GM21786 (cell line): ENCODE data around the gene IFT27.
"Not testable (repeated sequence)": the region's sequence is repeated elsewhere in the genome, so short reads cannot be mapped to it uniquely, and the experiment has no call there.

Experiments used
- ATAC-seq: cut with Tn5 transposase; IDR thresholded peaks from one replicate; pipeline ENCODE4 v1.9.1; 2021; ENCODE audit not compliant: unreplicated experiment

IFT27 gene

DNA sequence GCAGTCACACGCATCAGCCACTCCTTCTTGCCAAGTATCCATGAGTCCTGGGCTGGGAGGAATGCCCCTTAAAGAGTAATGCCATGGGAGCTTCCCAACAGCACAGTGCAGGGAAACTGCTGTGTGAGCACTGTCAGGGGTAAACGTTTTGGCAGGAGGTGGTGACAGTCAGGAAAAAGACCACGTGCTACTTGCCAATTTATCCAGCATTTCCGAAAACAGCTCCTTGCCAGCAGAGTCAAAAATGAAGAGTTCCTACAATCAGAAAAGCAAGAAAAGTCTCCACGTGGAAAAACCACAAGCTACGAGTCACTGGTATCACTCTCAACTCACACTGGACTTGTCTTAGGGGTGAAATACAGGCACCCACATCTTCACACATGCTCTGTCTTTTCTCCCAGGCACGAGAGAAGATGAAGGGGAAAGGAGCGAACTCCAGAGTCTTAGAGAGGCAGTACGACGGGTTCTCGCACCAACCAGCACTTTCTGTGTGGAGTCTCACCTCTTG, 9.9 kb downstream of the IFT27 start:
- no peak for ATAC-seq

DNA sequence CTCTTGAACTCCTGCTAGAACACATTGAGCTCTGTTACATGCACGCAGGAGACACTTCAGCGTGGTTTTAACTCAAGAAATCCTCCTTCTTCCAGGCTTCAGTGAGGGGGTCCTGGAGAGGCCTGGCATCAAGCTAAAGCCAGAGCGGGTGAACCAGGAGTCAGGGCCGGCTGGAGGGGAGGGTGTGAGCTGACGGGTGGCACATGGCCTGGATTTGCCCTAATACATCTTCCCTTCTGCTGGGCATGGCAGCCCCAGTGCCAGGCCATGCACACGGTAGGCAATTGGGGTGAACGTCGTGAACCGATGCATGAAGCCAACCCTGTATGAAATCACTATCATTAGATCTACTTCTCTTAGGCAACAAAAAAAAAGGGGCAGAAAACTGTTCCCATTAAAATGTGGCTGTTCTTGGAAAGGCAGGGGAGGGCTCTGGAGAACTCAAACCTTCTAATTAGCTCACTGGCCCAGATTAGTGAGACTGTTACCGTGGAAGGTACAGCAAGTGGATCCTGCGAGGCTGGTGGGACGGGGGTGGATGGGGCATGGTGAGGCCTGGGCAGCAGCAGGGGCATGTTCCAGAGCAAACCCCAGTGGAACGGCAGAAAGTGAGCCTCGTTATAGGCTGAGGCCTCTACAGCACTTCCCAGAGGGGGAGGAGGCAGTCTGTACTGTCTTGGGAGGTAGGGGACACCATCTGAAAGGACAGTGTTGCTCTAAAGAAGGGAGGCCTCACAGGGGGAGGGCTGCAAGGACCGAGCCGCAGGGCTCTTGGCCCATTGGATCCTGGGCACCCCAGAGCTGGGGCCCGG, 10.6 kb downstream of the IFT27 start:
- ATAC-seq, result no peak

DNA sequence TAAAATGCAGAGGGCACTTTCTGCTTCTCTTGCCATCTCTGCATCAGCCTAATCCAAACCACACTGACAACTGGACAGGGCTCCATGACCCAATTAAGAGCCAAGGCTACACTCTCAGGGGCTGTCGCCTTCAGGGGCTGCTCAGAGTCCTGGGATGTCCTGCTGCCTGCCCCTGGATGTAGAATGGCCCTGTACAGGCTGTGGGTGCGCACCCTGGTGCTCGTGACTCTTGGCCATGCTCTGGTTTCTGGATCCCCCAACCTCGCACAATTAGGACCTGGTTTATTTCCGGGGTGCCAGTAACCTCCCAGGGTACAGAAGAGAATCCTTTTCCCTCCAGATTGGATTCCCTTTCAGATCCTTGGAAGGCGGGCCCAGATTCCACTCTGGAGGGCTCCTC, 11.3 kb downstream of the IFT27 start:
- no peak for ATAC-seq

DNA sequence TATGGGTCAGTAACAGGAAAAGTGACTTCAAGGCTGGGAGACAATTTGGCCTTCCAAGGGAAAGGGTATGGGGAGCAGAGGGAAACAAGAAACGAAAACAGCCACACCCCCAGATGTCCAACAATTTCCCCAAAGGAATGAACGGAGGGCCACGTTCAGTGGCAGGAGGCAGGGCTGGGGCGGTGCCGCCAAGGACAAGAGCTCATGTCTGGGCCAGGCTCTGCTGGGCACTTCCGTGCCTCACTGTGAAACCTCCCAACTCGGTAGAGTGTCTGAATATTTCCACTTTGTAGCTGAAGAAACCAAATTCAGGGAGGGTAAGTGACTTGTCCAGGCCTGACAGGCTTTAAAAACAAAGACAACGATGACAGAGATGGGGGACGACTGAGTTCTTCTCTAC, 11.9 kb downstream of the IFT27 start:
- no peak for ATAC-seq

DNA sequence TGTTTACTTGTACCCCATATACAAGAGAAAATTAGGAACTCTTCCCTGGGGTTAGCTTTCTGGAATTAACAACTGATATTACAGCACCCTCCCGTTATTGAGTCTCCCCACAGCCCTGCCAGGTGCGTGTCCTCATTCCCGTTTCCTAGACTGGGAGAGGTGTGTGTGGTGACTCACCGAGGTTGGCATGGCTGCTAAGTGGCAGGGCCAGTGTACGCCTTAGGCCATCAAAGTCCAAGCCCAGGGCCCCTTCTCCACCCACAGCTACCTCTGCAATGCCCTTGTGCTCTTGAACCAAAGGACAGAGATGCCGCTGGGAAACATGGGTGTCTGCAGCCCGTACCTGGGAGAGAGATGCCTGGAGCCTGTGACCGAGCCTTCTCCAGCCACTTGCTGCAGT, 12.3 kb downstream of the IFT27 start:
- no peak for ATAC-seq

DNA sequence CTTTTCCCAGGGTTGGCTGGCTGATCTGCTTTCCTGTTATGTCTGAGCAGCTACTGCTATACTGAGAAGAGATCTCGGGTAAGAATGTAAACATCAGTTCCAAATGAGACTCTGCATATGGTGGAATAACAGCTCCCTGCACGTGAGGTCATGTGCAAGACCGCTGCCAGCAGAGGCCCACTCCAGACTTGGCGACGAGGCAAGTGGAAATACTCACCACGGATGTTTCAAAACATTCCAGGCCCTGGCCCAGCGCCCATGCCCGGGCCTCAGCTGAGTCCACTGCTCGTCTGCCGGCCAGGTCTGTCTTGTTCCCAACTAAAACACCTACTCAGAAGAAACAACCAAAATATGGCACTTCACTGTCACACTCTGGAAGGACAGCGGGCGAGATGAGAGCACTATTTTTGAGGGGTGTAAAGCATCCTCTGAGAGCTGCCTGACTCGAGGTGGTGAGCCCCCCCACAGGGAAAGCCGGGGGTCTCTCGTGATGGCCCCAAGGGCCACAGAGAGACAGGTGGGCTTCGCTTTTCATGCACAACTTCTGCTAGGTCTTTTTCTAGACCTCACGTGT, 13.1 kb downstream of the IFT27 start:
- no peak for ATAC-seq

DNA sequence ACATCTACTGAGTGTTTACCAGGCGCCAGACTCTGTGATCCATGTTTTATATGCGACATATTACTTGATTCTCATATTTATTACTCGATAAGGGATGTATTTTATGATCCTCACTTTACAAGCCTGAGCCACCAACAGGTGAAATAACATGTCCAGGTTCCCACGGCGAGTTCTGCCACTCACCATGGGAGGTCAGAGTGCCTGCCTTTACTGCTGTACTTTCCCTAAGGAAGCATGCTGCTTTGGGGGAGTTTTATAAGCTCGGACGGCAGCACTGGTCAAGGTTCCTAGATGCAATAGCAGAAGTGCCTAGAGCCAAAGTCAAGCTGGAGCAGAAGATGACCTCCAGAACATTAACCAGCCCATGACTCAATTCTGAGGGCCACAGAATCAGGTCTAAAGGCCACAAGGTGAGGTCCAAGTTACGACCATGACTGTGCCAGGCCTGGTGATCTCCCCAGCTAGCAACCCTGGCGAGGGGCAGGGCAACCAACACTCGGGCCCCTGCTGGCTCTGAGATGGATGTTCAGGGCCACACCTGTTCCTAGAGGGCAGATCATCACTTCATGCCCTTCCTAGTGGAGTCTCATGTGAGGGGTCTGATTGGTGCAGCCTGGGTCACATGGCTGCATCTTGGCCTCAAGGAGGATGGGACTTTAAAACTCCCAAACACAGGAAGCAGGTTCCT, 14.2 kb downstream of the IFT27 start:
- no peak for ATAC-seq

DNA sequence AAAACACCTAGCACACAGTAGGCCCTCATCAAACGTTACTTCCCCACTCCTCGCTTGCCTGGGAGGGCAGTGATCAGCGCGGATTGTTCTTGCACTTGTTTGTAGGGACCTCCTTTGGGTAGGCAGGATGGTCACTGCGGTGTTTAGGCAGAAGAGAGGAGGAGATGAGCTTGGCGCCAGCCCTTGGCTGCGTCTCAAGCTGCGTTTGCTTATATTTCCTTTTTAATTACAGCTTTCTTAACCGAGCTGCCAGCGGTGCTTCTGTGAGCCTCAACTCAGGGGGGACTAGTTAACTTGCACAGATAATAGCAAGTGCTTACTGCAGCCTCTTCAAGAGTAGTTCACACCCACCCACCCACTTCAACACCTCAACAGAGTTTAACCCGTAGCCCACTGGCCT, 15.1 kb downstream of the IFT27 start:
- no peak for ATAC-seq

DNA sequence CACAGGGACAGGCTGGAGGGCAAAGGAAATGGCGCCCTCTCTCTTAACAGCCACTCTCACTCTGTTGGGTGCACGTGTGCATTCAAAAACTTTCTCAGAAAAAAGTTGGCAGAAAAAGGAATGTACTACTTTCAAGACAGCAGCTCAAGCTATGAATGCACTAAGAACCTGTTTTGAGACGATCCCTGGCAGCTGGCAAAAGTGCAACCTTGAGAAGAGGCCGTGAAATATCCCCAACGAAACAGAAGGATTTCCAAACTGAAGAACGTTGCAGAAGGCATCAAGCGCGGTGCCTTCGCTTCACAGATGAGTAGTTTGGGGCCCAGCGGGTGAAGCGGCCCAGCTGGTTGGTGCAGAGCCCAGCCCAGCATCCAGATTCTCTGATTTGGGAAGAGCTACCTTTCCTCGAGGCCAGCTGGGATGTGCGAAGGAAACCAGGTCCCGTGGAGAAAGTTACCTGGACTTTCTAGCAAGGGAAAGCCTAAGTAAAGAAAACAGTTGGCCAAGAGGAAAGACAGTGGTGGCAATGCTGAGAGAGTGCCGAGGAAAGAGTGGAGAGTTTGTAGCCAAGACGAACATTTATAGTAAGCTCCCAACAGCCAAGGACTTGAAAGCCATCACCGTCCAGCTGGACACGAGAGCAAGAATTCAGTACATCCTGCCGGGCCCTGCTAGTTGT, 16.3 kb downstream of the IFT27 start:
- no peak for ATAC-seq

DNA sequence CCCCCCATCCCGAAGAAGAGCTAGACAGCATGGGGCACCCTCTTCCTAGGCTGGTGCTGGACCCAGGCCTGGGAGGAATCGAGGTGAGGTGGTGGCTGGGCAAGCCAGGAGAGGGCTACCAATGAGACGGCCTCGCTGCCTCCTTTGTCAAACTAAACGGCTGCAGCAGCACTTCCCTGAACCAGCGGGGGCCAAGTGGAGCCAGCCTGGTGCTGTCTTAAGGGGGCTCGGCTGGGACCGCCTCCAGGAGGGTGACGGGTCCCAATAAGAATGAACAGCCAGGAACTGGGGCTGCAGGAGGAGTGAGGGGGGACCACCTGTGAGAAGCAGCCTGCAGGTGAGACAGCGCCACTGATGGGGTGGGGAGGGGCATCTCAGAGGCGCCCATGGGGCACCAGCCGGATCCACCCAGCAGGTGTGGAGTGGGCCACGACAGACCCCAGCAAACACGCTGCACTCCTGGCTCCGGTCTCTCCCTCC, 17.1 kb downstream of the IFT27 start:
- ATAC-seq, result no peak

DNA sequence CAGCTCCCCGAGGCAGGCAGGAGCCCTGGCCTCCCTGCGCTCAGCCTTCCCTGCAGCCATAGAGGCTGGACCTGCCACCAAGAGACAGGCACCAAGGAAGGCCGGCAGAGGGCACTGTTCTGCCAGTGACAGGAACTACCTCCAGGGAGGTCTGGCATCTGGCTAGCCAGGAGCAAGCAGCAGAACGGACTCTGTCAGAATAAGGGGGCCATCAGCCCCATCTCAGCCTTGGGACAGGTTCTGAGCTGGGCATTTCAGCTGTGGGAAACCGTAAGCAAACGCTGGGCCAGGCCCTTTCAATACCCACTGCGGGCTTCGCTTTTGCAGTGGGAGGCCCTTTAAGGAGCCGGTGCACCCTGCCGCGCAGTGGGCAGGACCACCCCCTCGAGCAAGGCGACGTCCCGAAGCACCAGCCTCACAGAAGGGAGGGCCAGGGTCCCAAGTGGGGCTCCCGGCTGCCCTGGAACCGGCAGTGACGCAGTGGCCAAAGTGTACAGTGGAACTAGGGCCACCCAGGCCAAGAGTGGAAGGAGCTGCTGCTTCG, 18.2 kb downstream of the IFT27 start:
- ATAC-seq, result no peak

DNA sequence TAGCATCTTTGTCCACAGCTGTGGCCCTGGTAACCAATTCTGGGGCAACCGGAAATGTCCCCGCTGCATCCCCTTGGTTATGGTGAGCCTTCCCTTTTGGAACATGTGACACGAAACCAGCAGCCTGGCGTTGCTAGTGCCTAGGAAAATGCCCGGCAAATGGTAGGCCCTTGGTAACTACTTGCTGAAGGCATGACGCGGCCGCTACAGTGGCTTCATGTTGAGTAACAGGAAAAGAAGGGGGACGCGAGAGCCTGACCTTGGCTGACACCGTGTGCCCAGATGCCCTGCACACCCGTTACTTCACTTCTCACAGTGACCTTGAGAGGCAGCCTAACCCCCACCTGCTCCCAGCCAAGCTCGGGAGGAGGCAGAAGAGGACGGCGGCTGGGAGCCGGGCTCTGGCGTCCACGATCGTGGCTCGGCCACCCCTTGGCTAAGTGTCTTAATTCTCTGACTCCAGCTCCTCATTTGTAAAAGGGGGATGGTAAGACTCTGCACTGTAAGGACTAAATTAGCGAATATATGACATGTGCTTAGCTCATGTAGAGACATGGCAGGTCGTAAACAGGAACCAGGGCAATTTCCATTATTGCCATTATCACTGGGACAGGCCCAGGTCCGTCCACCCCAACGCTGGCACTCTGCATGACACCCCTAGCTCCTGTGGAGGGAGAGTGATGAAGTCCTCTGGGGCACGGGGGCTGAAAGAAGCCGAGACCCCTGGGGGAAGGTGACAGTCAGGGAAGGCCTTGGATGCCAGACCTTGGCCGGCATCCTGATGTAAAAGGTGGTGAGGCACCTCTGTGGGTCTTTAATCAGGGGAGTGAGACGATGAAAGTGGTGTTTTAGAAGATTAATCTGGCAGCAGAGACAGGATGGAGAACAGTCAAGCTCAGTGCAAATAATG, 18.9 kb downstream of the IFT27 start:
- ATAC-seq, result no peak

DNA sequence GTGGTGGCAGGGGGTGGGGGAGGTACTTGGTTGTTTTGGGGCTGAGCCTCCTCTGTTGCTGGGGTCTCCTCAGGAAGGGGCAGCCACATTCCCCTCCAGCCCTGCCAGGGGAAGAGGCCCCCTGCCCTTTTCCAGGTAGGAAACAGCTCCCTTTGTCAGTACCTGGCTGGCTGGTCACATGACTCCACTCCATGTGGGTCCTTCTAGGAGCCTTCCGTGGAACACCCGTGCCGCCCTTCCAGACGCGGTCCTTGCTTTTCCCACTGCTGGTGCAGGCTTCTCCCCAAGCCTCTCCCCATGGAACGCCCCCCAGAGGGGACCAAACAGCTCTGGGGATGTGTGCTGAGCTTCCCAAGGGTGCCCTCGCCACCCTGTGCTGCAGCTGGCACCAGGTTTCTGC, 19.9 kb downstream of the IFT27 start:
- no peak for ATAC-seq

DNA sequence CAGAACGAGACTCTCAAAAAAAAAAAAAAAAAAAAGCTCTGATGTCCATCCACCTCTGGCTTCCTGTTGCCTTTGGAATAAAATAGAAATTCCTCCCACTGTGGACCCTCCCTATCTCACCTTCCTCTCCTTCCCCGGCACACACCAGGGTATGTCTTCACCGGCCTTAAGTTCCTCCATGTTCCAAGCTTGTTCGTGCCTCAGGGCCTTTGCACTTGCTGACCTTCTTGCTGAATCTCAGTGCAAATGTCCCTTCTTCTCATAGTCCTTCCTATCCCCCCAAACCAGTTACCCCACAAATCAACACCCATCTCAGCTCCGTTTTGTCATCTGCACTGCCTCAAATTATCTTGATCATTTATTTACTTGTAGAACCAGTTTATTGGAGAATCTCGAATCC, 20.6 kb downstream of the IFT27 start:
- ATAC-seq, result no peak

DNA sequence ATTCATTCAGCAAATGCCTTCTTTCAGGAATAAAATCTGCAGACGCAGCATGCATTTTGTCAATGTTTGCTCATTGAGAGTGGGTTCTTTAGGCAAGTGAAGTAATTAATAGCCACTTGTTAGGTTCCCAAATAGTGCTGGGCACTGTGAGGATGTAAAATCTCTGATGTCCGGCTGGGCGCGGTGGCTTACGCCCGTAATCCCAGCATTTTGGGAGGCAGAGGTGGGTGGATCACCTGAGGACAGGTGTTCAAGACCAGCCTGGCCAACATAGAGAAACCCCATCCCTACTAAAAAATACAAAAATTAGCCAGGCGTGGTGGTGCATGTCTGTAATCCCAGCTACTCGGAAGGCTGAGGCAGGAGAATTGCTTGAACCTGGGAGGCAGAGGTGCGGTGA, 21.0 kb downstream of the IFT27 start:
- not testable (repeated sequence) for ATAC-seq

DNA sequence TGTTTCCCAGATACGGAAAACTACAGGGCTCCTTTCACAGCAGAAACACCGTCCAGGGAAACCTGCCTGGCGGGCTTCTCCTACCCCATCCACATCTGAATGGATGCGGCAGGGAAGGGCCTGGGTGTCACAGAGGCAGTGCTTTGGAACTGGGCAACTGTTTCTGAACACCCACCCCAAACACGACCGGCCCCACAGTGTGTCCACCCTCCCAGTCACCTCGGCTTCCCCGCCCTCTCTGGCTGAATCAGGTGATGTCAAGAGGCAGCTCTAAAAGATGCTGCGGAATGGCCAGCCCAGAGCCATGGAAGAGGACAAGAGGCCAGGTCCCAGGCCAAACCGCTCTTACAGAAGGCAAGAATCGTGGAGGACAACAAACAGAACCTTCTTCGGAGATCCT, 22.0 kb downstream of the IFT27 start:
- no peak for ATAC-seq

DNA sequence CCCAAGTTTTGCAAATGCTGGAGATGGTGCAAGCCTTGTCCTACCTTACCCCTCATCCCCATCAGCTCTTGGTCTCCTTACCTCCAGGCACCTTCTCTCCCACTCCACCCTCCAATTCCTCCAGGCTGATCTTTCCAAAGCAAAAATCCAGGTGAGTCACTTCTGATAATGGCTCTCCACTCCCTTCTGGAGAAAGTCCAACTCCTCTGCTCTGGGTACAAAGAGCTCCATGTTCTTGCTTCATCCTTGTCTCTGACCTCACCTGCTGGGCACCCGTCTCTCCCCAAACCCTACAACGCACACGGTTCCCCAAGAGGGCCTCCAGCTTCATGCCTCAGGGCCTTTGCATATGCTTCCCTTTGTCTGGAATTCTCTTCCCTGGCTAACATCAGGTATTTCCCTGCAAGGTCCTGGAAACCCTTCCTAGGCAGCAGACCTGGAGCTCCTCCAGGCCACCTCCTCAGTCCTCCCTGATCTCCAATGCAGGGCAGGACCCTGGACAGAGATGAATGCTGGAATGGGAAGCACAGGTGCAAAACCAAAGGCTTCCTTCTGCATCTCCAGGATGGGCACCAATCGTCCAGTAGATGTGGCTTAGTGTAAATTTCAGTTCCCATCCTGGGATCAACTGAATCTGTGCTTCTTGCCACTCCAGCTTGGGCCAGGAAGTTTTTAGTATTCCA, 22.7 kb downstream of the IFT27 start:
- ATAC-seq, result no peak

DNA sequence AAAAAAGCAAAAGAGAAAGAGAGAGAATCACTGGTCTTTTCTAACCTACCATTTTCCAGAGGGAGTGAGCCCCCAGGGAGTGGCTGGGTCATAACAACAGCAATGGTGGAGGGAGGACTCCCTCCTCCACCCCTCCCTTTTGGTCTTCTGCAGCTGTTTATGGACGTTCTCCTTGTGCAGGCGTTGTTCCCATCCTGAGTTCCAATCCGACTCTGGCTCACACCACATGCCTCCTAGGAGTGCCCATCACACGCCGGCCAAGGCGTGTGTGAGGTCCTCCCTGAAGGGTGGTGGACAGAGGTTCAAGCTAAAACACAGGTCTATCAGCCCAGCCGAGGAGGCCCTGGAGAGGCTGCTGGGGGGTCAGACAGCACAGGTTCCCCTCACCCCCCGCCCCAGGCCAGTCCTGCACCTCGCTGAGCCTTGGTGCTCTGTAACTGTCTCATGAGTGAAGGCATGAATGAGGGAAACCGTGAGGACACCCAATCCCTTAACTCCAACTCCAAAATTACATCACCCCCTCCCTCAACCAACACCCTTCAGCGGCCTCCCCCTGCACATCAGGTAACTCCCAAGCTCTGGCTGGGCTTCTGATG, 29.4 kb downstream of the IFT27 start:
- no peak for ATAC-seq
